ENCODE measurements around the gene PRAC1. TPM values are rescaled to one million over a fixed set of nuclear protein-coding genes. Genes with fewer than 3 reads are reported as not detected.

The PRAC1 gene
- total and polyA plus RNA-seq, 2 donors (not counting 1 experiment from before 2014, with no cell fraction given), result not detected

DNA sequence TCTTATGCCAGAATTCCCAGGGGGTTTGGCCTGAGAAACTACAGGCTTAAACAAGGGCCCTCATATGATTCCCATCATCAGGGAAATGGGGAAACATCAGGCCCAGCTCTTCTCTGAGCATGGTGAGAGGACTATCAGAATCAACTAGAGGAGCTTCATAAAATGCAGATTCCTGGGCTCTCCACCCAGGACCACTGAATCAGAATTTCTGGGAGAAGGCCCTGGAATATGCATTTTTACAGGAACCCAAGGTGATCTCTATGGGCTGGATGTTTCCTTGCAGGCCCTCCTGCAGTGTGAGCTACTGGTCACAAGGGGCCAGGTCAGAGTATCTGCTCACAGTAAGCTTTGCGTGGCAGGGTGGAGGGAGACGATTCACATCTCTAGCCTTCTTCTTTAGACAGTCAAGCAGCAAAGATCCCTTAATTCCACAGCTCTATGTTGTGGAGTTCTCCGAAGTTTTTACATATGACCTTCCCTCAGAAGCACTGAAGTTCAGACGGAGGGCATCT lies 45.0 kb upstream of the PRAC1 start:
- DNase-seq (ENCODE audit: low read depth in 2 of 2), result no peak
- Histone ChIP-seq H3K27ac (ENCODE audit: insufficient read depth, low read length) (no peak overlapping the region), H3K9me3 (ENCODE audit: control insufficient read depth, insufficient read depth, low read depth, low read length) (no peaks in the 10 kb centered on the region), H3K79me2 (ENCODE audit: control insufficient read depth, insufficient read depth, low read length) (no peaks in the 10 kb centered on the region), H3K4me1 (ENCODE audit: control insufficient read depth, extremely low read depth, insufficient read depth, low read length) (no peaks in the 10 kb centered on the region), H2AFZ (ENCODE audit: low read length) (no peak overlapping the region), H3K36me3 (ENCODE audit: control insufficient read depth, insufficient read depth, low read length) (no peaks in the 10 kb centered on the region), H4K20me1 (ENCODE audit: control insufficient read depth, extremely low read depth, insufficient read depth, low read length) (no peaks in the 10 kb centered on the region), H3K4me2 (ENCODE audit: extremely low read depth, insufficient read depth, low read length) (no peak overlapping the region), H3K4me3 (replicated peaks in 1 of 4; ENCODE audit: control extremely low read depth in 1 of 4, insufficient read depth in 1 of 4, low read depth in 3 of 4, low read length in 4 of 4) (no peak overlapping the region), H3K27me3 (ENCODE audit: control insufficient read depth, insufficient read depth, low read length) (peaks cover 17% of the 10 kb centered on the region), H3K9ac (ENCODE audit: insufficient read depth, low read length) (no peak overlapping the region)
- TF ChIP-seq, protein P1, sequence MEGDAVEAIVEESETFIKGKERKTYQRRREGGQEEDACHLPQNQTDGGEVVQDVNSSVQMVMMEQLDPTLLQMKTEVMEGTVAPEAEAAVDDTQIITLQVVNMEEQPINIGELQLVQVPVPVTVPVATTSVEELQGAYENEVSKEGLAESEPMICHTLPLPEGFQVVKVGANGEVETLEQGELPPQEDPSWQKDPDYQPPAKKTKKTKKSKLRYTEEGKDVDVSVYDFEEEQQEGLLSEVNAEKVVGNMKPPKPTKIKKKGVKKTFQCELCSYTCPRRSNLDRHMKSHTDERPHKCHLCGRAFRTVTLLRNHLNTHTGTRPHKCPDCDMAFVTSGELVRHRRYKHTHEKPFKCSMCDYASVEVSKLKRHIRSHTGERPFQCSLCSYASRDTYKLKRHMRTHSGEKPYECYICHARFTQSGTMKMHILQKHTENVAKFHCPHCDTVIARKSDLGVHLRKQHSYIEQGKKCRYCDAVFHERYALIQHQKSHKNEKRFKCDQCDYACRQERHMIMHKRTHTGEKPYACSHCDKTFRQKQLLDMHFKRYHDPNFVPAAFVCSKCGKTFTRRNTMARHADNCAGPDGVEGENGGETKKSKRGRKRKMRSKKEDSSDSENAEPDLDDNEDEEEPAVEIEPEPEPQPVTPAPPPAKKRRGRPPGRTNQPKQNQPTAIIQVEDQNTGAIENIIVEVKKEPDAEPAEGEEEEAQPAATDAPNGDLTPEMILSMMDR (conservative IDR thresholded peaks at IDR 0.05 in 1 of 2, IDR thresholded peaks at IDR 0.05 in 1 of 2; ENCODE audit: low read depth in 1 of 2, low read length in 2 of 2), result no peak
- no peak for TF ChIP-seq EZH2 (IDR thresholded peaks at IDR 0.05; ENCODE audit: low read length, missing control alignments)

DNA sequence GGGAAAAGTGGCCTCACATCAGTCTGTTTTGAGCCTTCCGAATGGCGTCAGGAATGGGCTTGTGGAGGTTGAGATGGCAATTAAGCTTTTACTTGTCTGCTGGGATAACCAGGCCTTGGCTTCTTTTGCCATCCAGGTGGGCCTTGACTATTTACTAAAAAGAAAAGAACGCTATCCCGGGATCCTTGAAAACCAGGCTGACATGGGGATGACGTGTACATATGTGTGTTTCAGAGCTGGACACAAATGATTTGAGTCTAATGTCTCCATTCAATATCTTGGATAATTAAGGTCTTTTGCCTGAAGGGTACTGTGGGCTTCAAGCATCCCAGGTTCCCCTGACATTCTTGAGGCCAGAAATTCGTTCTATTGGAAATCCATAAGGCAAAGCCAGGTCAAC lies 38.8 kb upstream of the PRAC1 start:
- Histone ChIP-seq H3K4me3 (replicated peaks in 1 of 4; ENCODE audit: control extremely low read depth in 1 of 4, insufficient read depth in 1 of 4, low read depth in 3 of 4, low read length in 4 of 4) (no peak overlapping the region), H3K27me3 (ENCODE audit: control insufficient read depth, insufficient read depth, low read length) (peaks cover 20% of the 10 kb centered on the region), H3K4me2 (ENCODE audit: extremely low read depth, insufficient read depth, low read length) (no peak overlapping the region)

DNA sequence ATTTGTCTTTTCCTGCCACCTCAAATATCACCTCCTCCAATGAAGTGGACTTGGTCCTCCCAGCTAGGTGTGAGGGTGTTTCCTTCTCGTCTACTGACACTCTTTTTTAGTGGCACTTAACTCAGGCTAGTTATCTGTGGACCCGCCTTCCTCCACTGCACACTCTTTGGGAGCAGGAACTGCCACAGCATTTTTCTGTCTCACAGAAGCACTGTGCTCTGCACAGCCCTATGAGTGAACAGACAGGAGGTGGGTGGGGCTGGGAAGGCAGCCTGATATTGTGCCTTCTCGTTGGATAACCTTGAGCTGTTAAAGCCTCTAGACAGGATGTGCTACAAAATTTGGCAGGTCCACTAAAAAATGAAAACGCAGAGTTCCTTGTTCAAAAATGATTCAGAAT lies 38.1 kb upstream of the PRAC1 start:
- no peaks in the 10 kb centered on the region for H3K4me1 ChIP-seq (ENCODE audit: control insufficient read depth, extremely low read depth, insufficient read depth, low read length)
- no peak overlapping the region for H3K27ac ChIP-seq (ENCODE audit: insufficient read depth, low read length)
- H4K20me1 ChIP-seq (ENCODE audit: control insufficient read depth, extremely low read depth, insufficient read depth, low read length), result no peaks in the 10 kb centered on the region
- H2AFZ ChIP-seq (ENCODE audit: low read length), result no peak overlapping the region
- no peak overlapping the region for H3K9ac ChIP-seq (ENCODE audit: insufficient read depth, low read length)
- H3K4me3 ChIP-seq (replicated peaks in 1 of 4; ENCODE audit: control extremely low read depth in 1 of 4, insufficient read depth in 1 of 4, low read depth in 3 of 4, low read length in 4 of 4), result no peak overlapping the region
- no peak for DNase-seq (ENCODE audit: low read depth in 2 of 2)
- no peak overlapping the region for H3K4me2 ChIP-seq (ENCODE audit: extremely low read depth, insufficient read depth, low read length)
- H3K9me3 ChIP-seq (ENCODE audit: control insufficient read depth, insufficient read depth, low read depth, low read length), result no peaks in the 10 kb centered on the region
- no peaks in the 10 kb centered on the region for H3K36me3 ChIP-seq (ENCODE audit: control insufficient read depth, insufficient read depth, low read length)
- no peaks in the 10 kb centered on the region for H3K79me2 ChIP-seq (ENCODE audit: control insufficient read depth, insufficient read depth, low read length)
- no peak for TF ChIP-seq EZH2 (IDR thresholded peaks at IDR 0.05; ENCODE audit: low read length, missing control alignments)
- TF ChIP-seq, protein P1 (conservative IDR thresholded peaks at IDR 0.05 in 1 of 2, IDR thresholded peaks at IDR 0.05 in 1 of 2; ENCODE audit: low read depth in 1 of 2, low read length in 2 of 2), result no peak
- peaks cover 24% of the 10 kb centered on the region for H3K27me3 ChIP-seq (ENCODE audit: control insufficient read depth, insufficient read depth, low read length)

More for the DNA sequence above, 38.8 kb upstream of the PRAC1 start:
- Histone ChIP-seq H3K4me1 (ENCODE audit: control insufficient read depth, extremely low read depth, insufficient read depth, low read length) (no peaks in the 10 kb centered on the region), H3K27ac (ENCODE audit: insufficient read depth, low read length) (no peak overlapping the region), H3K36me3 (ENCODE audit: control insufficient read depth, insufficient read depth, low read length) (no peaks in the 10 kb centered on the region), H3K9ac (ENCODE audit: insufficient read depth, low read length) (no peak overlapping the region), H2AFZ (ENCODE audit: low read length) (no peak overlapping the region), H4K20me1 (ENCODE audit: control insufficient read depth, extremely low read depth, insufficient read depth, low read length) (no peaks in the 10 kb centered on the region), H3K9me3 (ENCODE audit: control insufficient read depth, insufficient read depth, low read depth, low read length) (no peaks in the 10 kb centered on the region), H3K79me2 (ENCODE audit: control insufficient read depth, insufficient read depth, low read length) (no peaks in the 10 kb centered on the region)
- DNase-seq (ENCODE audit: low read depth in 2 of 2), result no peak
- TF ChIP-seq, protein P1 (conservative IDR thresholded peaks at IDR 0.05 in 1 of 2, IDR thresholded peaks at IDR 0.05 in 1 of 2; ENCODE audit: low read depth in 1 of 2, low read length in 2 of 2), result no peak
- TF ChIP-seq EZH2 (IDR thresholded peaks at IDR 0.05; ENCODE audit: low read length, missing control alignments), result no peak

All from fibroblast of lung (primary cell).